ENCODE measurements around the gene CARD10. TPM values are rescaled to one million over a fixed set of nuclear protein-coding genes. Genes with fewer than 3 reads are reported as not detected.

The CARD10 gene
- total RNA-seq, 1 experiment from 2014 or later: 63.9 TPM

DNA sequence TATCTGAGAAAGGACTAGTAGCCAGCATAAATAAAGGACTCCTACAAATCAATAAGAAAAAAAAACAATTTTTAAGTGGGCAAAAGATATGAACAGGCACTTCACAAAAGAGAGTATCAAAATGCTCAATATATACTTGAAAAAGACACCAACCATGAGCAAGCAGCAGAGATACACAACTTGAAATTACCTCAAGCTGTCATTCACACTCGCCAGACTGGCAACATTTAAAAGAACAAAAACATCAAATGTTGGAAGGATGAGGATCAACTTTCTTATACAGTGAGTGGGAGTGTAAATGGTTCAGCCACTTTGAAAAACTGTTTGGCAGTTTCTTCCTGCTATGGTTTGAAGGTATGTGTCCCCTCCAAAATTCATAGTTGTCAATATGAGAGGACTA lies 68.0 kb downstream of the CARD10 start:
- ChIA-PET CTCF (interaction anchor here (0.6 kb wide), 1 partner anchor 251 kb away, joined by 11 read pairs; no protein-coding TSS in a partner anchor), POLR2A (ENCODE audit: unreplicated experiment) (no interaction called here)
- TF ChIP-seq, protein P1, sequence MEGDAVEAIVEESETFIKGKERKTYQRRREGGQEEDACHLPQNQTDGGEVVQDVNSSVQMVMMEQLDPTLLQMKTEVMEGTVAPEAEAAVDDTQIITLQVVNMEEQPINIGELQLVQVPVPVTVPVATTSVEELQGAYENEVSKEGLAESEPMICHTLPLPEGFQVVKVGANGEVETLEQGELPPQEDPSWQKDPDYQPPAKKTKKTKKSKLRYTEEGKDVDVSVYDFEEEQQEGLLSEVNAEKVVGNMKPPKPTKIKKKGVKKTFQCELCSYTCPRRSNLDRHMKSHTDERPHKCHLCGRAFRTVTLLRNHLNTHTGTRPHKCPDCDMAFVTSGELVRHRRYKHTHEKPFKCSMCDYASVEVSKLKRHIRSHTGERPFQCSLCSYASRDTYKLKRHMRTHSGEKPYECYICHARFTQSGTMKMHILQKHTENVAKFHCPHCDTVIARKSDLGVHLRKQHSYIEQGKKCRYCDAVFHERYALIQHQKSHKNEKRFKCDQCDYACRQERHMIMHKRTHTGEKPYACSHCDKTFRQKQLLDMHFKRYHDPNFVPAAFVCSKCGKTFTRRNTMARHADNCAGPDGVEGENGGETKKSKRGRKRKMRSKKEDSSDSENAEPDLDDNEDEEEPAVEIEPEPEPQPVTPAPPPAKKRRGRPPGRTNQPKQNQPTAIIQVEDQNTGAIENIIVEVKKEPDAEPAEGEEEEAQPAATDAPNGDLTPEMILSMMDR (conservative IDR thresholded peaks at IDR 0.05): no peak
- TF ChIP-seq EZH2 (IDR thresholded peaks at IDR 0.05; ENCODE audit: low read depth): no peak
- H2AFZ ChIP-seq: no peak overlapping the region
- intact Hi-C loops (cut with micrococcal nuclease; ENCODE audit: unreplicated experiment): loop anchor here (10.0 kb wide), 1 partner anchor 256 kb away; no protein-coding TSS in a partner anchor
- no peak overlapping the region for H3K4me3 ChIP-seq
- DNase-seq: no peak
- H3K27ac ChIP-seq: no peak overlapping the region
- no peaks in the 10 kb centered on the region for H3K27me3 ChIP-seq (ENCODE audit: insufficient read depth, low read depth)
- no peaks in the 10 kb centered on the region for H3K36me3 ChIP-seq (ENCODE audit: low read depth)
- H3K9me2 ChIP-seq (ENCODE audit: insufficient read depth): no peaks in the 10 kb centered on the region
- no TSS peak for BruUV-seq (replicated peaks)
- no peaks in the 10 kb centered on the region for H3K9me3 ChIP-seq (ENCODE audit: insufficient read depth, low read depth)
- no peak overlapping the region for H3K4me2 ChIP-seq
- H3K4me1 ChIP-seq (replicated peaks; ENCODE audit: insufficient read depth): peaks cover 21% of the 10 kb centered on the region
- H3K79me2 ChIP-seq (ENCODE audit: low read depth): no peaks in the 10 kb centered on the region
- peaks cover 11% of the 10 kb centered on the region for H3F3A ChIP-seq (ENCODE audit: insufficient read depth, low read depth)
- H4K20me1 ChIP-seq (ENCODE audit: insufficient read depth): no peaks in the 10 kb centered on the region

DNA sequence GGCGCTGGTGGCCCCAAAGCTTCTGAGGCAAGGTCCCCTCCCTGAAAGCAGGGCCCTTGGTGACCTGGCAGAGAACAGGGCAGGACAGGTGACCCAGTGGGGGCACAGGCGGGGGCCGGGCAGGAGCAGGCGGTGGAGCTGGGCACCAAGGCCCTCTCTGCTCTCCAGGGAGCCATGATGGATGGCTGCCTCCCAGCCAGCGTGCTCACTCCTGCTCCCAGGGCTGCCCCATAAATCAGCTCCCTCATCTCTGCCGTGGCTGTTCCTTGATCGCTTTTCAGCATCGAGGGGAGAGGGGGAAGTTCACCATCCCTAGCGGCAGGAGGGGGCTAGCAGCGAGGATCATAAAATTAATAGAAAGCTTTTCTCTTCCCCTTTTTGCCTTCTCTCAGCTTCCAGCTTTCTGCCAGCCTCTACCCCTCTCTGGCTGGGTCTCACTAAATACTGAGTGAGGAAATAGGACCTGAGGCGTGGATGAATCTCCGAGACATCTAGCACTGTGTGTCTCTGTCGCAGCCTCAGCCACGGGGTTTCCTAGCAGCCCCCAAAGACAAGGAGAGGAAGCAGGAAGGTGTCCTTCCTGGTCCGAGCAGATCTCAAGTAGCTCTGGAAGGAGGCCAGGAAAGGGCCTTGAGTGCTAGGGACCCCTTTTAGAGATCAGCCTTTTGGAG lies 69.7 kb downstream of the CARD10 start:
- H3K4me2 ChIP-seq: no peak overlapping the region
- no peaks in the 10 kb centered on the region for H4K20me1 ChIP-seq (ENCODE audit: insufficient read depth)
- no TSS peak for BruUV-seq (replicated peaks)
- no peaks in the 10 kb centered on the region for H3K27me3 ChIP-seq (ENCODE audit: insufficient read depth, low read depth)
- no peaks in the 10 kb centered on the region for H3K79me2 ChIP-seq (ENCODE audit: low read depth)
- peaks cover 8% of the 10 kb centered on the region for H3F3A ChIP-seq (ENCODE audit: insufficient read depth, low read depth)
- no peak for DNase-seq
- CTCF ChIA-PET: no interaction called here
- no peak overlapping the region for H3K4me3 ChIP-seq
- POLR2A ChIA-PET (ENCODE audit: unreplicated experiment): no interaction called here
- H3K4me1 ChIP-seq (replicated peaks; ENCODE audit: insufficient read depth): peaks cover 9% of the 10 kb centered on the region
- H3K9me2 ChIP-seq (ENCODE audit: insufficient read depth): no peaks in the 10 kb centered on the region
- intact Hi-C loops (cut with micrococcal nuclease; ENCODE audit: unreplicated experiment): loop anchor here (10.0 kb wide), 1 partner anchor 255 kb away; no protein-coding TSS in a partner anchor
- H3K36me3 ChIP-seq (ENCODE audit: low read depth): no peaks in the 10 kb centered on the region
- H3K9me3 ChIP-seq (ENCODE audit: insufficient read depth, low read depth): no peaks in the 10 kb centered on the region
- TF ChIP-seq EZH2 (IDR thresholded peaks at IDR 0.05; ENCODE audit: low read depth): no peak
- TF ChIP-seq, protein P1 (conservative IDR thresholded peaks at IDR 0.05): no peak
- H2AFZ ChIP-seq: no peak overlapping the region
- no peak overlapping the region for H3K27ac ChIP-seq

DNA sequence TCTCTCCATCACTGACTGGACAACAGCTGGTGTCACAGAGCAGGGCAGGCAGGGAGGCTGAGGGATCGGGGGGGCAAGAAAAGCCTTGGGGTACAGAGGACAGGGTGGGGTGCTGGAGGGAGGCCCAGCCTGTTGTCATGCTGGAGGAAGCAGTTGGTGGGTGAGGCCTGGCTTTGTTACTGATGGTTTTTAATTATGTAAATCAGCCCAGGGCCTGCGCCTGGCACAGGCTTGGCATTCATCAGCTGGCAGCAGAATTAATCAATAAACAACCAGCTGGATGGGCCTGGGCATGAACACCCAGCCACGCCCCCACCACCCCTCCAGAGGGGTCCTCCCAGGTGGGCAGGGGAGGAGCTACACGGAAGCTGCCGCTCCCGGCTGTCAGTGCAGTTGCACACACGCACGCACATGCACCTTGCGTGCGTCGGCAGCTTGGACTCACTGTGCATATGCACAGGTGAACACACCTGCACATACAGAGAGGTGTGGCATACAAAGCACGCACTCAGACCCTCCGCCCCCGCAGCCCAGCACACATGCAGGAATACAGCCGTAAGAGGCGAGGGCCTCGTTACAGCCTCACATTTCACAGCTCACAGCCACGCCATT lies 70.6 kb downstream of the CARD10 start:
- no TSS peak for BruUV-seq (replicated peaks)
- no peak overlapping the region for H2AFZ ChIP-seq

More for the DNA sequence above, 70.6 kb downstream of the CARD10 start:
- Histone ChIP-seq H3K79me2 (ENCODE audit: low read depth) (no peaks in the 10 kb centered on the region), H3K36me3 (ENCODE audit: low read depth) (no peaks in the 10 kb centered on the region), H3K9me2 (ENCODE audit: insufficient read depth) (no peaks in the 10 kb centered on the region), H4K20me1 (ENCODE audit: insufficient read depth) (no peaks in the 10 kb centered on the region), H3K27ac (no peak overlapping the region), H3K4me3 (no peak overlapping the region), H3K27me3 (ENCODE audit: insufficient read depth, low read depth) (no peaks in the 10 kb centered on the region), H3K4me1 (replicated peaks; ENCODE audit: insufficient read depth) (peaks cover 14% of the 10 kb centered on the region), H3F3A (ENCODE audit: insufficient read depth, low read depth) (peaks cover 16% of the 10 kb centered on the region), H3K9me3 (ENCODE audit: insufficient read depth, low read depth) (no peaks in the 10 kb centered on the region), H3K4me2 (no peak overlapping the region)
- POLR2A ChIA-PET (ENCODE audit: unreplicated experiment): no interaction called here
- no peak for TF ChIP-seq EZH2 (IDR thresholded peaks at IDR 0.05; ENCODE audit: low read depth)
- TF ChIP-seq, protein P1 (conservative IDR thresholded peaks at IDR 0.05): no peak
- DNase-seq: no peak
- intact Hi-C loops (cut with micrococcal nuclease; ENCODE audit: unreplicated experiment): no loop called here
- CTCF ChIA-PET: interaction anchor here (0.5 kb wide), 1 partner anchor 123 kb away, joined by 6 read pairs; no protein-coding TSS in a partner anchor
